Measurements from ENCODE around the gene TRABD. TPM values are rescaled to one million over a fixed set of nuclear protein-coding genes. Genes with fewer than 3 reads are reported as not detected.

Gene TRABD
- total RNA-seq, 2 donors from 2014 or later: 108 to 125 TPM

GRCh38 chr22:50219800-50220602 lies 34.3 kb downstream of the TRABD start:
- no peak overlapping the region for H3K4me3 Mint-ChIP-seq
- H3K27ac Mint-ChIP-seq: no peak overlapping the region
- ATAC-seq (replicated peaks in 1 of 2) (no peak), DNase-seq (no peak)
- H3K4me1 Mint-ChIP-seq (ENCODE audit: low read depth): no peaks in the 10 kb centered on the region
- no peaks in the 10 kb centered on the region for H3K27me3 Mint-ChIP-seq (ENCODE audit: low read depth)
- no peaks in the 10 kb centered on the region for H3K9me3 Mint-ChIP-seq
- peaks cover 2 to 15% of the 10 kb centered on the region in 2 donors for H3K36me3 Mint-ChIP-seq (ENCODE audit: insufficient read depth in 2 of 2)

DNA sequence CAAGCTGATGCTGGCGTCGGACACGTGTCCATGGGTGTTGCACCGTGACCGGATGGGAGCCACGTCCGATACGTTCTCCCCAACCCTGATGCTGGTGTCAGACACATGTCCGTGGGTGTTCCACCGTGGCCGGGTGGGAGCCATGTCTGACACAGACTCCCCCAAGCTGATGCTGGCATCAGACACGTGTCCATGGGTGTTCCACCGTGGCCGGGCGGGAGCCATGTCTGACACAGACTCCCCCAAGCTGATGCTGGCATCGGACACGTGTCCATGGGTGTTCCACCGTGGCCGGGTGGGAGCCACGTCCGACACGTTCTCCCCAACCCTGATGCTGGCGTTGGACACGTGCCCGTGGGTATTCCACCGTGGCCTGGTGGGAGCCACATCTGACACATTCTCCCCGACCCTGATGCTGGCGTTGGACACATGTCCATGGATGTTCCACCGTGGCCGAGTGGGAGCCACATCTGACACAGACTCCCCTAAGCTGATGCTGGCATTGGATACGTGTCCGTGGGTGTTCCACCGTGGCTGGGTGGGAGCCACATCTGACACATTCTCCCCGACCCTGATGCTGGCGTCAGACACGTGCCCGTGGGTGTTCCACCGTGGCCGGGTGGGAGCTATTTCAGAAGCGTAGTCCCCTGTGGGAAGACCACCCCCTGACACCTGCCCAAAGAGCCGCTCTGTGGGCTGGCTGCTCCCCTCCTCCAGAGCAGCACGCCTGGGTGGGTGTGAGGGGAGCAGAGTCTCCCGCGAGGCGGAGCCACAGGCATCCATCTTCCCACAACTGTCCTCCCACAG lies 35.1 kb downstream of the TRABD start:
- Mint-ChIP-seq H3K36me3 (ENCODE audit: insufficient read depth in 2 of 2) (peaks cover 2 to 18% of the 10 kb centered on the region in 2 donors), H3K27ac (no peak overlapping the region), H3K4me1 (ENCODE audit: low read depth) (no peaks in the 10 kb centered on the region), H3K9me3 (no peaks in the 10 kb centered on the region), H3K4me3 (no peak overlapping the region), H3K27me3 (ENCODE audit: low read depth) (no peaks in the 10 kb centered on the region)
- no peak for ATAC-seq (replicated peaks in 1 of 2)
- DNase-seq: no peak

DNA sequence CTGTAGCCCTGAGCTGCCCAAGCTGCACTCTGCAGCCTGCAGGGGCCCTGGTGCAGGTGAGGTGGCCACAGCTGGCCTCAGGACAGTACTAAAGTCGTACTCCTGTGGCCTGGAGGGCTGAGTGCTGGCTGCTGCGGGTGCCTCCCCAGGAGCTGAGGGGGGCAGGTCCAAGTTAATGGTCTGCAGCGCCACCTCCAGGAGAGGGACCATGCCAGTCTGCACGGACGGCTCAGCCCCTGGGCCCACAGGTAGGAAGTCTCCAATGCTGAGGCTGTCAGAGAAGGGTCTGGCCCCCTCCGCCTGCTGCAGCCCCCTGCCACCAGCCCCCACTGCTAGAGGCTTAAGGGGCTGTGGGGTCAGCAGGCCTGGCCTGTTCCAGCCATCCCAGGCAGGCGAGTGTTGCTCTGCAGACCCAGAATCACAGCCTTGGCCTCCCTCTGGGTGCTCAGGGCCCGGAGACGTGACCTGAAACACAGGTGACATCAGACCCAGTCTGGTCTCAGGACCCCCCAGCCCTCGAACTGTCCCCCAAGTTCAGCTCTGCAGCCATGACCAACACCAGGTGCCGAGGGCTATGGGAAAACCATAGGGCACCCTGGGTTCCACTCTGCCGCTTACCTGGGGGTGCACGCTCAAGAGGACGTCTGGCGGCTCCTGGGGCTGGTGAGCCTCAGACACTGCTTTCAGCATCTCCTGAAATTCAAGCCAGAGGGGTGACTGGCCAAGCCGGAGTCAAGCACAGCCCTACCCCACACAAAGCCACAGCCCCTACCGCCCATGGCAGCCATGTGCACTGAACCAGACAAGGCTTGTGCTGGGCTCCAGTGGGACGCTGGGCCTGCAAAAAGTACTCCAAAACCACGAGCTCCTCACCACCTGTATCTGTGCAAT lies 35.9 kb downstream of the TRABD start:
- no peak for ATAC-seq (replicated peaks in 1 of 2)
- no peak for DNase-seq
- Mint-ChIP-seq H3K36me3 (ENCODE audit: insufficient read depth in 2 of 2) (peaks cover 2 to 15% of the 10 kb centered on the region in 2 donors), H3K9me3 (no peaks in the 10 kb centered on the region), H3K4me3 (no peak overlapping the region), H3K27ac (no peak overlapping the region), H3K27me3 (ENCODE audit: low read depth) (no peaks in the 10 kb centered on the region), H3K4me1 (ENCODE audit: low read depth) (no peaks in the 10 kb centered on the region)

GRCh38 chr22:50222508-50222907 lies 36.8 kb downstream of the TRABD start:
- ATAC-seq (replicated peaks in 1 of 2) (no peak), DNase-seq (no peak)
- no peaks in the 10 kb centered on the region for H3K9me3 Mint-ChIP-seq
- H3K36me3 Mint-ChIP-seq (ENCODE audit: insufficient read depth in 2 of 2): peaks cover 2 to 15% of the 10 kb centered on the region in 2 donors
- H3K4me1 Mint-ChIP-seq (ENCODE audit: low read depth): no peaks in the 10 kb centered on the region
- no peak overlapping the region for H3K27ac Mint-ChIP-seq
- H3K27me3 Mint-ChIP-seq (ENCODE audit: low read depth): no peaks in the 10 kb centered on the region
- H3K4me3 Mint-ChIP-seq: no peak overlapping the region

DNA sequence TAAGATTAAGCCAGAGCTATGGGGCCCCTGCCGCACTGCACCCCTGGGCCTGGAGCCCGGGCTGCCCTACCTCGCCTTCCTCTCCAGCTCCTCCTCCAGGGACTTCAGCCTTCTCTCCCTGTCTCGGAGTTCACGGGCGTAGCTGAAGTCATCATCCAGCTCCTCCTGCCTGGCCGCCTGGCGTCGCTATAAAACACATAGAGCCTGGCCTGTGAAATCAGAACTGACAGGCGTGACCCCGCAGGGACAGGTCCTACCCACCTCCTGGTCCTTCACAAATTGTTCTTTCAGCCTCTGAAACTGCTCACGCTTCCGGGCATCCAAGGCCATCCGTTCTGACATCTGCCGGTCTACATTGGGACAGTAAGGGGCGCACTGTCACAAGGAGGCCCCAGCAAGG lies 38.4 kb downstream of the TRABD start:
- no peak for ATAC-seq (replicated peaks in 1 of 2)
- Mint-ChIP-seq H3K4me1 (ENCODE audit: low read depth) (no peaks in the 10 kb centered on the region), H3K4me3 (no peak overlapping the region), H3K9me3 (no peaks in the 10 kb centered on the region), H3K36me3 (ENCODE audit: insufficient read depth in 2 of 2) (peaks cover 2 to 14% of the 10 kb centered on the region in 2 donors), H3K27me3 (ENCODE audit: low read depth) (no peaks in the 10 kb centered on the region), H3K27ac (no peak overlapping the region)
- DNase-seq: no peak

DNA sequence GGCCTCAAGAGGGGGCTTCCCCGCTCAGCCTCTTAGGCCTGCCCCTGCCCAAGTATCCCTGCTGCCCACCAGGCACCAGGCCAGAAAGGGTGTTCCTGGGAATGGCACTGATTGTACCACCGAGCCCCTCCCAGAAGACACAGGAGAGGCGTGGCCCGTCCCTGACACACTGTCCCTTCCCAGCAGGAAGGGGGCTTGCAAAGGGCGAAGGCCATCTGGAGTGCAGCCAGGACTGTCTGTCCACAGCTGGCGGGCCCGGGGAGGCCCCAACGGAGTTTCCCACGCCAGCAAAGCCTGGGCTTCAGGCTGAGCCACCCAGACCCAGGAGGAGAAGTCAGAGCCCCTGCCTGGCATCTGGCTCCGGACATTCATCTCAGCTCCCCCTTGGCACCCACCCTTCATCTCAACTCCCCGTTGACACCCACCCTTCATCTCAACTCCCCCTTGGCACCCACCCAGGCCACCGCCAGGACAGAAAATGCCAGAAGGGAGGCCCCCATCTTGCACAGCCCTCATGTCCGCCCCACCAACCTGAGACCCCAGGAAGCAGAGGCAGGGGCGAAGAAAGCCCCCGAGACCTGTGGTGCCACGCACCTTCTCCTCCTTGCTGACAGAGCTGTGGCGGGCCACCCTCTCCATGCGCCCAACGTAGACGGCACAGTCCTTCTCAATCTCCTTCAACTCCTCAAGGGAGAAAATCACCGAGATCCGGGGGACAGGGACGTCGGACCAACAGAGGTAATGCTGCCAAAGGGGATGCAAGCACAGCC lies 39.7 kb downstream of the TRABD start:
- H3K4me1 Mint-ChIP-seq (ENCODE audit: low read depth): no peaks in the 10 kb centered on the region
- DNase-seq (no peak), ATAC-seq (replicated peaks in 1 of 2) (no peak)
- H3K27ac Mint-ChIP-seq: no peak overlapping the region
- peaks cover 2 to 15% of the 10 kb centered on the region in 2 donors for H3K36me3 Mint-ChIP-seq (ENCODE audit: insufficient read depth in 2 of 2)
- H3K9me3 Mint-ChIP-seq: no peaks in the 10 kb centered on the region
- no peaks in the 10 kb centered on the region for H3K27me3 Mint-ChIP-seq (ENCODE audit: low read depth)
- no peak overlapping the region for H3K4me3 Mint-ChIP-seq

DNA sequence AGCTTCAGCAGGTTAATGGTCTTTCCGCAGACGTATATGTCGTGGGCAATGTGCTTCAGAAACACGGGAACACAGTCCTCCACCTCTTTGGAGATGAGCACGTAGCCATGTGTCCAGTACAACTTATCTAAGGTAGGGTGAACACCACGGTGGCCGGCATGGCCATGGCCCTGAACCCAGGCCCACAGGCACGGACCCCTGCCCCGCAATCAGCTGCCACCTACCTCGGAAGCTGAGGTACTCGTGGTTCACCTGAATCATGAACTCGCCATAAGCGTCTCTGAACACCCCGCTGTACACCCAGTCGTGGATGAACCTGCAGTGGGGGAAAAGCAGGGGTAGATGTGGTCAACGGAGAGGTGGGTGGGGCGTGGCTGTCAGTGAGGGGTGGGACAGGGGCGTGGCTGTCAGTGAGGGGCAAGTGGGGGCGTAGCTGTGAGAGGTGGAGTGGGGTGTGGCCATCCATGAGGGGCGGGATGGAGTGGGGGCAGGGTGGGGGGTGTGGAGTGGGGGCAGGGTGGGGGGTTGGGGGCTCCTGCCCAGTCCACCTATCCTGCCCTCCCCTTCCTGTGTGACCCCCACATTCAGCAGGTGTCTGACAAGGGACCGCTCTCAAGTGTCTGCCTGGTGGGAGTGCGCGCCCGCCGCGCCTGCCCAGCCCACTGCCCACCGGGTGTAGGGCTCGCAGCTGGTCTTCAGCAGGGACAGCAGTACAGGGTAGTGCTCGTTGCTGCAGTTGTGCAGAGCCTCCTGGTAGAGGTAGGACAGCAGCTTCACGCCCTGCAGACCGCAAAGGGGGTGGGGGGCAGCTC lies 40.6 kb downstream of the TRABD start:
- no peaks in the 10 kb centered on the region for H3K4me1 Mint-ChIP-seq (ENCODE audit: low read depth)
- ATAC-seq (replicated peaks in 1 of 2): no peak
- peaks cover 2 to 13% of the 10 kb centered on the region in 2 donors for H3K36me3 Mint-ChIP-seq (ENCODE audit: insufficient read depth in 2 of 2)
- no peaks in the 10 kb centered on the region for H3K9me3 Mint-ChIP-seq
- H3K4me3 Mint-ChIP-seq: no peak overlapping the region
- H3K27me3 Mint-ChIP-seq (ENCODE audit: low read depth): no peaks in the 10 kb centered on the region
- DNase-seq: no peak
- H3K27ac Mint-ChIP-seq: no peak overlapping the region

GRCh38 chr22:50226875-50227165 lies 41.1 kb downstream of the TRABD start:
- H3K36me3 Mint-ChIP-seq (ENCODE audit: insufficient read depth in 2 of 2): peaks cover 2 to 14% of the 10 kb centered on the region in 2 donors
- no peak overlapping the region for H3K4me3 Mint-ChIP-seq
- H3K9me3 Mint-ChIP-seq: no peaks in the 10 kb centered on the region
- DNase-seq (no peak), ATAC-seq (replicated peaks in 1 of 2) (no peak)
- no peaks in the 10 kb centered on the region for H3K27me3 Mint-ChIP-seq (ENCODE audit: low read depth)
- no peaks in the 10 kb centered on the region for H3K4me1 Mint-ChIP-seq (ENCODE audit: low read depth)
- H3K27ac Mint-ChIP-seq: no peak overlapping the region

DNA sequence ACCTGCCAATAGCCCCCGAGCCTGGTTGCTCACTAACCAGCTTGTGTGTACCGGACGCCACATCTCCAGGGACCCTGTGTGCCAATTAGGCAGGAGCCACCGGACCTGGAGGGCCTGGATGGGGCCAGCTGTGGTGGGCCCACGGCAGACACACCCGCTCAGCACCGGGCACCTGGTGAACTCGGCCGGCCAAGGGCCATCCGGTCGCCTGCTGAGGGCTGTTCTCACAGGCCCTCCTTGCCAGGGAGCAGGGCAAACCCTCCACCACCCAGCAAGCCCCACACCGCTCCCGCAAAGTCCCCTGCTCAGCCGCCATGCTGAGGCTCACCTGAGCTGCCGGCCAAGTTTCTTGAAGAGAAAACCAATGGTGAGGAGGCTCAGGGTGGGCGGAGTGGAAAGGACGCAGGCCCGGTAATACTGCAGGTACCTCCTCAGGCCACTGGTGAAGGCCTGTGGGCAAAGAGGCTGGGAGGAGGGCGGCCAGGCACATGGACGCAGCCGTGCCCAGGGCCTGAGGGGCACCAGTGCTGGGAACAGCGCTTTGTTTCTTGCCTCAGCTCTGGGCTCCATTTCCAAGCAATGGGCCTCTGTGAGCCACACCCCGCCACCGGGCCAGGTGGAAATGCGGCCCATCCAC lies 42.0 kb downstream of the TRABD start:
- no peaks in the 10 kb centered on the region for H3K27me3 Mint-ChIP-seq (ENCODE audit: low read depth)
- H3K27ac Mint-ChIP-seq: no peak overlapping the region
- no peaks in the 10 kb centered on the region for H3K9me3 Mint-ChIP-seq
- no peaks in the 10 kb centered on the region for H3K4me1 Mint-ChIP-seq (ENCODE audit: low read depth)
- peaks cover 2 to 14% of the 10 kb centered on the region in 2 donors for H3K36me3 Mint-ChIP-seq (ENCODE audit: insufficient read depth in 2 of 2)
- H3K4me3 Mint-ChIP-seq: no peak overlapping the region
- ATAC-seq (replicated peaks in 1 of 2): no peak
- no peak for DNase-seq

DNA sequence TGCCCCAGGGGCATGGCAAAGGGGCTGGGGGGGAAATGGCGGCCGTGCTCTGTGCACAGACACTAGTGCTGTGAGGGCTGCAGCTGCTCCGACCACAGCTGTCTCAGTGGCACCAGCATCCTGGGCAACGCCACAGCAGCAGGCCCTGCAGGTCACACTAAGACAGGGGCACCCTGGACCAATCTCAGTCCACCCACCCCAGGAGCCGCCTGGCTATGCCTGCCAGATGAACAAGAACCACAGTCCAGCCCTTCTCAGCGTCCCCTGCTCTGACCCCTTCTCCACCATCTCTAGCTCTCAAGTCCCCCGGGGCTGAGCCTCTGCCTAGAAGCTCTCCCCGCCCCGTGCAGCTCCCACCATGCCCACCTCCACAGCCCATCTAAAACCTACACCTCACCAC lies 42.7 kb downstream of the TRABD start:
- H3K27me3 Mint-ChIP-seq (ENCODE audit: low read depth): no peaks in the 10 kb centered on the region
- H3K4me1 Mint-ChIP-seq (ENCODE audit: low read depth): no peaks in the 10 kb centered on the region
- H3K36me3 Mint-ChIP-seq (ENCODE audit: insufficient read depth in 2 of 2): peaks cover 0 to 11% of the 10 kb centered on the region in 2 donors
- ATAC-seq (replicated peaks in 1 of 2) (no peak), DNase-seq (no peak)
- H3K4me3 Mint-ChIP-seq: no peak overlapping the region
- H3K27ac Mint-ChIP-seq: no peak overlapping the region
- H3K9me3 Mint-ChIP-seq: no peaks in the 10 kb centered on the region

- DNase-seq (no peak), ATAC-seq (replicated peaks in 1 of 2) (no peak)
- Mint-ChIP-seq H3K27me3 (ENCODE audit: low read depth) (no peaks in the 10 kb centered on the region), H3K4me1 (ENCODE audit: low read depth) (no peaks in the 10 kb centered on the region), H3K4me3 (no peak overlapping the region), H3K36me3 (ENCODE audit: insufficient read depth in 2 of 2) (peaks cover 5 to 11% of the 10 kb centered on the region in 2 donors), H3K9me3 (no peaks in the 10 kb centered on the region), H3K27ac (no peak overlapping the region)
These were observed 43.7 kb downstream of the TRABD start for GRCh38 chr22:50229370-50229769.

Data from activated T-cell treated with anti-CD3 and anti-CD28 coated beads, Interleukin-2, amount 50 U/mL, for 72 hours (primary cell).